NCI-H187 treated with DMSO at 0.1 percent for 48 hours (cell line): Measurements from ENCODE around the gene CDKL5.

Experiments used
- DNase-seq: peaks from one replicate; lab custom pipeline; 2025; lab: John Stamatoyannopoulos, UW

The CDKL5 gene

DNA sequence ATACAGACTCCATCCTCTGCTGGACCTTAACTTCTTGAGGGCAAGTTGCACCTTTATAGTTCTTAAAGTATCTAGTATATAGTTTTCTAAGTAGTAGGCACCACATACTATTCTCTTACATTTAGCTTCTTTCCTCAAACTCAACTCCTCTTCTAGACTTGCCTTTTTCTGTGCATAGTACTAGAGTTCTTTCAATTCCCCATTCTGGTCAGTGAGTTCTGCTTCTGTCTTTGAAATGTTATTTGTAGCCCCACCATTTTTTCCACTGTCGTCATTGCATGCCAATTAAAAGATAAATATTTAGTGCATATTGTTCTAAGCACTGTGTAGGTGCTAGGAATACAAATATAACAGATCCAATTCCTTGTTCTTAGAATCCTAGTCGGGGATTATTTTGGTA, 31.6 kb downstream of the CDKL5 start:
- DNase-seq: no peak

DNA sequence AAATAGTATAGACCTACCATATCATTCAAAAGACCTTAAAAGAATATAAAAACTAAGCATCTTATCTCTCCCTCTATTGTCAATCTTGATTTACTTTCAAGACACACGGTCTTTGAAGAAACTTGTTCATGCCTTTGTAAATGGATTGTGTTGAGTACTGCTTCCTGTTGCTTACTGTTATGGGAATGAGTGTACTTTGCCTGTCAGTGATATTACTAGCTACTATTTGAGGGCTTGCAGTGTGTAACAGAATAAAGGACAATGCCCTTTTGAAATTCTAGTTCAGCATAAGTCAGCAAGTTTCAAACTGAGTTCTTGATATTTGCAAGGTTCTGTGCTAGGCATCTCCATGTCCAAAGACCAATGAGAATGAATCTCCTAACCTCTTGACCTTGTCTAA, 36.0 kb downstream of the CDKL5 start:
- DNase-seq: no peak

DNA sequence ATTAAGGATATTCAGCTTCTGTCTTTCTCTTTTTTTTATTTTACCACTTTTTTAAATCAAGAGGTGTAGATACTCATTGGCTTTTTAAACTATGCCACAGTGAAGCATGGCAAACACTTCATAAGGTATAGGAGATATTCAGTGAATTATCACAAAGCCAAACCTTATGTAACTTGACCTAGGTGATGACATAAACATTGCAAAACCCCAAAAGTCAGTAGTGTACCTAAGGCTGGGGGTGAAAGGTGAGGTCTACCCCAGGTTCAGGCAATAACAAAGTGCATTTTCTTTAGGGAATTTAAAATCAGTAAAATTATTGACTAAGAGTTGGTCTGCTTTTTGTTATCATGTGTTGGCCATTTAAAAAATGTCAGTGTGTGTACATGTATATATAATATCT, 39.1 kb downstream of the CDKL5 start:
- DNase-seq: no peak

DNA sequence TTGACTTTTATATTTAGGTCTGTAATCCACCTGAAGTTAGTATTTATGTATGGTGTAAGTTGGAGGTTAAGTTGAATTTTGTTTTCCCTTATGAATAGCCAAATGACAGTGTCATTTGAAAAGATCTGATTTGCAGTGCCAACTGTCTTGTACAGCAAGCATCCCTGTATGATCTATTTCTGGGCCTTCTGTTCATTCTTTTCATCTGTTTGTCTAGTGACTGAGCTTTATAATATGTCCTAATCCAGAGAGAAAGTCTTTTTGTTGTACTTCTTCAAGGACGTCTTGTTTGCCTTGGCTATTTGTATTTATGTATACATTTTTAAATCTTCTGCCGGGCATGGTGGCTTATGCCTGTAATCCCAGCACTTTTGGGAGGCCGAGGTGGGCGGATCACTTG, 39.6 kb downstream of the CDKL5 start:
- no peak for DNase-seq

DNA sequence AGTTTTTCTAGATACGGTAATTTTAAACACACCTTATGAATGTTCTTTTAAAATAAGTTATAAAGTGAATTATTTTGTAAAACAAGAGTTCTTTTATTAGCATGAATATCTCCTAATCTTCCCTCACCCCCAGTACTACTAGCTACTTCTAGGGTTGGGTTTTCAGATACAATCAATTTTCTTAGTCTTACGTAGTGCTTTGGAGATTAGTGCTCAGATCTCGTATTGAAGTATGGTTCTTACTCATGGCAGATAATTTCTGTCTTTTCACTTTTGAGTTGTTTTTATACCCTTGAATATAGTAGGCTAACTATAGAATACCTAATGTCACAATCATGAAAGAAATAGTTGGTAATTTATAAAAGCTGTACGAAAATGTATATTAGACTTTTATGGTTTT, 43.2 kb downstream of the CDKL5 start:
- DNase-seq: no peak

DNA sequence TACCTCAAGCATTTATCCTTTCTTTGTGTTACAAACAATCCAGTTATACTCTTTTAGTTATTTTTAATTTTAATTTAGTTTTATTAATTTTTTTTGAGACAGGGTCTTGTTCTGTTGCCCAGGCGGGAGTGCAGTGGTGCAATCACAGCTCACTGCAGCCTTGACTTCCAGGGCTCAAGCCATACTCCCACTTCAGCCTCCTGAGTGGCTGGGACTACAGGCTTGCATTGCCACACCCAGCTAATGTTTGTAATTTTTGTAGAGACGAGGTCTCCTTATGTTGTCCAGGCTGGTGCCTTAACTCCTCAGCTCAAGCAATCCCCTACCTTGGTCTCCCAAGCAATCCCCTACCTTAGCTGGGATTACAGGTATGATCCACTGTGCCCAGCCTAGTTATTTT, 45.9 kb downstream of the CDKL5 start:
- no peak for DNase-seq

DNA sequence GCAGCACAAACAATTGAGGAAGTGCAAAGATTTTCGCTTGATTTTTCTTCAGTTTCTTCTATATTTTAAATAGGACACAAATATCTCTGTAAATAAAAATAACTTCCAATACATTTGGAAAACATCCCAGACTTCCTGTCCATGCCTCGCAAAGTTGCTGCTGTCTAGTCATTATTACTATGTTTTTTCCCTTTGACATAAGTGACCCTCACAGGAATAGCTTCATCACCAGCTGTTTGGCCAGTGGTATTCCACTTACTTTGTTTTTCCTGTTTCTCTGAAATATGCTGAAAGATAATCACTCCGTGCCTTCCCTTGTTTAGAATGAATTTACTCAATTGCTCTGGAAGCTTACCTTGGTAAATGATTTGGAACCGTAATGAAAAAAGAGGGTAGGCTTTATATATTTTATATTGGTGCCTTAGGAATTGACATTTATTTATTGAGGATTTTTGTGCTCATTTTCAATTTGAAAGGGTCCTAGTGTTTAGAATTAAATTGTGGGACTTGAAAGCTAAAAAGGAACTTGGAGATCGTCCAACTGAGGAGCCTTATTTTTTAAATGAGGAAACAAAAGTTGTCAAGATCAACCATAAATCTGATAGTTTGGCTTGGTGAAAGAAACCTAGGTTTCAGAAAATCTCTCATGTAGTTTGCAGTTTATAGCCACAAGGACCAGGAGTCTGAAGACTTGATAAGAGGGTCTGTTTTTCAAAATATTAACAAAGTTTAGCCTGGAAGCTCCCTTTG, 65.6 kb downstream of the CDKL5 start:
- DNase-seq: no peak

DNA sequence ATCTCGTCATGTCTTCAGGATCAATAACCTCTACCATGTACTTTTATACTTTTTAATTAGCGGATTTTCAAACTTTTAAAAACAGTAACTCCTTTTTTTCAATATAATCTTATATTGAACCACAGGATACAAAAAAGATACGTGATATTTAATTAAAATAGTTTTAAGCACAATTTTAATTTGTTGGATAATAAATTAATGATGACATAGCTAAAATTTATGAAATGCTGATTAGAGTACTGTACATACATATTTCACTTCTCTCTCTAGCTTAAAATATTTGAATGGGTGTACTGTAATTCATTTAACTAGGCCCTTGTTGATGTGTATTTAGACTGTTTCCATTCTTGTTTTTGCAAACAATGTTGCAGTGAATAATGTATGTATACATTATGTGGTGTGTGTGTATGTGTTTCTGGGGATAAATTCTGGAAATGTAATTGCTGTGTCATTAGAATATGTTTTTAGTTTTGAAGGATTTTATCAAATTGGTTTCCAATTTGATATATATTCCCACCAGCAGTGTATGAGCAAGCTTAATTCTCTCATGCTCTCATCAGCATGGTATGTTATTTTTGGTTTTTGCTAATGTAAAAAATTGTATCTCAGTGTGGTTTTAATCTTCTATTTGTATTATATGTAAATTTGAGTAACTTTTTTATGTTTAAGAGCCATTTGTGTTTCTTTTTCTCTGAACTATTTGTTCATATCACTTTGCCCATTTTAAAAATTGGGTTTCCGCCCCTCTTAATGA, 66.4 kb downstream of the CDKL5 start:
- no peak for DNase-seq

DNA sequence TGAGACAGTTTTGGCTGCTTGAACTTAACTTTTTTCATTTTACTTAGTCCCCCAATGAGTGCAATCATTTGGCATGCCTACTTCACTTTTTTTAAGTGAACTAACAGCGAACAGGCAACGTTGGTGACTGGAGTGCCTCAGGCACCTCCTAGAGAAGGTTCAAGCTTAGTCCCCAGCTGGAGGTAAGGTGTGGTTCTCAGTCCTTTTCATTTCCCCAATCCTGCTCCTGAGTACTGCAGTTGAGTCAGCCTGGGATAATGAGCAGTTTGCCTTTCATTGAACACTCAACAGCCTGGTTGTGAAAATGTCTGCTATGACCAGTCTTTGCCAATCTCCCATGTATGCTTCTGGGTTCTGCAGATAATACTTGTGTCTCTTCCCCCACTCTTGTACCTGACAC, 109.5 kb downstream of the CDKL5 start:
- no peak for DNase-seq

DNA sequence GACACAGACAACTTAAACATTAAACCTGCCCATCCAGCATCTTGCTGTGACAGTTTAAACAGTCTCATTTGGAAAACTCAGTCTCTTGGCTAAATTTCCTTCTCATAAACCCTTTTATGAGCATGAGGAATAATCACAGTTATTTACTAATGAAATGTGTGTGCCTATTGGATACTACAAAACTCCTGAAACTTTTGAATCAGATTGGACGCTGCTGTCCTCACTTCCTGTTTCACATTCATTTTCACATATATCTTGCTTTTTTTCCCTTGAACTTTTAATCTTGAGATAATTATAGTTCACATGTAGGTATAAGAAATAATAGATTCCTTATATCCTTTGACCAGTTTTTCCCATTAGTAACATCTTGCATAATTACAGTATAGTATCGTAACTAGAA, 111.7 kb downstream of the CDKL5 start:
- DNase-seq: no peak

DNA sequence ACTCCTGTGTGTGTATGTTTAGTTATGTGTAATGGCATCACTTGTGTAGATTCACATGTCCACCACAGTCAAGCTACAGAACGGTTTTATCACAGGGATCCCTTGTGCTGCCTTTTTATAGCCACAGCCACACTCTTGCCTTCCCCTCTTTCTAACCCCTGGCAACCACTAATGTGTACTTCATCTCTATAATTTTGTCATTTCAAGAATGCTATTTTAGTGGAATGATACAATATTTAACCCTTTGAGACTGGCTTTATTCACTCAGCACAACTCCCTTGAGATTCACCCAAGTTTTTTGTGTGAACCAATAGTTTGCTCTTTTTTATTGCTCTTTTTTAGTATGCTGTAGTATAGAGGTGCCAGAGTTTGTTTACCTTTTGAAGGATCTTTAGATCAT, 112.1 kb downstream of the CDKL5 start:
- no peak for DNase-seq

DNA sequence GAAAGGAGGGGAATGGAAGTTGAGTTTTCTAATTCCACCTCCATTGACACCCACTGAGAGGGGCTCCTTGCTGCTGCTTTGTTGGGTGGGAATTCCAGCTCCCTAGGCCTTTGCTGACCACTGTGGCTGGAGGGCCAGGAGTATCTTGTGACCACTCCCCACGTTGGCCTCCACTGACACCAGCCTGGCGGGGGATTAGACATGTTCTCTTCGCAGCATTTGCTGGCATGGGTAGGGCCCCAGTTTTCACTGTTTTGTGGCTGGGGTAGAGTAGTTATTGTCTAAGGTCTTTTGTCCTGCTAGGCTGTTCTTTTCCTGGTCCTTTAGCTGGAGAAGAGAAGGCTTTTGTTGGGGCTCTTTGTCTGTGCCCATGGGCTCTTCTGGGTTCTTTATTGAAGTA, 116.7 kb downstream of the CDKL5 start:
- DNase-seq: no peak

DNA sequence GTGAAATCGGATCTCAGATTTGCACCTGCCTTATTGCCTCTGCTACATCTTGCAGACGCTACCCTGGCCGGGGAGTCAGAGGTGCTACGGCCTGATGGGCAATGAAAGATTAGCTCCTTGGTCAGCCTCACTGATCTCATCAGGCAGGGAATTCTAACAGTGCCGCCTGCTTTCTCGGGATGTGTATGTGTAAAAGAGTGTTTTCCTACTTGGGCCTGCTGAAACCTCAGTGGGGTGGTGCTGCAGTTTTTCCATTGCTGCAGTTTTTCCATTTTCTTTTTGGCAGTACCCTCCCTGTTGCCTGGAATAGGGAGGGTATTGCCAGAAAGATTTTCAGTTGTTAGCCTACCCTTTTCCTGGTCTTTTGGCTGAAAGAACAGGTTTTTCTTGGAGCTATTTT, 117.5 kb downstream of the CDKL5 start:
- no peak for DNase-seq

DNA sequence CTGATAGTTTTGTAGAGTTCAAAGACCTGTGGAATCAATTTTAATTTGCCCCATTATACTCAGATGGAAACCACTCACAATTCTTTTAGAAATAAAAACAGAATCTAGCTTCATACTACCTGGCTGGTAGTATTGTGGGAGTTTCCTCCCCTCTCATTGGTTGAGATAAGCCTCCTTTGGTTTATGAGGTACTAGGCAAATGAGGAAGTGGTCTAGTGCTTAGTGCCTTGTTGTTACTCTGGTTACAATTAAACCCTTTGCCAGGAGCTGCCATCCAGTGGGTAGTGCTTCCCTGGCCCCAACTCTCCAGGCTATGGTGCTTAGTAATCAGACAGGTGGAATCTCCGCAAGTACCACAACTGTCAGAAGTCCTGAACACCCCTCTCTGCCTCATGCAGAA, 118.3 kb downstream of the CDKL5 start:
- no peak for DNase-seq

DNA sequence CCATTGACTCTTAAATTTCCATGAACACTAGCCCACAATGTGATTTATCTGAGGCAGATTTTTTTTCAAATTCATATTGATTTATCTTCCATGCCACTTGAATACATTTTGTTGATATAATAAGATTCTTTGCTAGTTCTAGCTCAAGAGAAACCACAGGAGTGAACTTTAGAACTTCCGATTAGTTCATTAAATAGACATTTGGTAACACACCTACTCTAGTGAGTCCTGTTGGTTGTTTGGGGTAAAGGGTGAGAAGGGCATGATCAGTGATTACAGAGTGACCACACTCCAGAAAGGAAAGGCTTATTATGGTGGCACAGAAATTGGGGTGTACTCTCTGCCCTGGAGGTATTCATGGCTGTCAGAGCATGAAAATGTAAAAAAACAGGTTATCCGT, 120.4 kb downstream of the CDKL5 start:
- no peak for DNase-seq

DNA sequence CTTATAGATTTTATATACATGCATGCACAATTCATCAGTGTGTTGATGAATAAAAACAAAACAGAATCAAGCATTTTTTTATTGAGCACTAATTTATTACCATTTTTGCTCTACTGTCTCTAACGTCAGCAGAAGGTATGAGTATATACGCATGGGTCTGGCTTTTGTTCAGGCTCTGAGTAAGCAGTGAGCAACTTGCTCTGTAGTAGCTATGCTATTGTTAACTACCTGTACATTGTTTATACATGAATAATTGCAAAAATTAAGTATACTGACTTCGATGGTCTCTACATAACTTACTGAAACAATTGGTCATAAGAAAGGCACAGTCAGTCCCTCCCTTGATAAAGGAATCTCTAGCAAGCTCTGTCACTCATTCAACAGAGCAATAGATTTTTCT, 123.6 kb downstream of the CDKL5 start:
- no peak for DNase-seq

DNA sequence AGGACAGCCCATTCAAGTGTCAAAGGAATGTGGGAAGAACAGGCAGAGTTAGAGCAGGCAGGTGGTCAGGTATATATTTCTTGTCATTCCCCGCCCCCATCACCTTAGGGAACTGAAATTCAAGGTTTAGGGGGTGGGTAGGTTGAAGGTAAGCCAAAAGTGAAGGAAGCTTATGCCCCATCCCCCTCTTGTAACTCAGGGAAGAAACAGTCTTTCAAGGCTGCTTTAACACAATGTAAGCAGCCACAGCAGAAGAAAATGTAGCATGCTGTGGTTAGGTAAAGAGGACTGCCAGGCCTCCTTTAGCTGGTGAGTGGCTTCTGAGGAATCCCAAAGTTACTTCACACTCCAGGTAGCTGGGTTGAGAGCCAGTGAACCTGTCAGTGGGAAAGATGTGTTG, 124.2 kb downstream of the CDKL5 start:
- DNase-seq: no peak

DNA sequence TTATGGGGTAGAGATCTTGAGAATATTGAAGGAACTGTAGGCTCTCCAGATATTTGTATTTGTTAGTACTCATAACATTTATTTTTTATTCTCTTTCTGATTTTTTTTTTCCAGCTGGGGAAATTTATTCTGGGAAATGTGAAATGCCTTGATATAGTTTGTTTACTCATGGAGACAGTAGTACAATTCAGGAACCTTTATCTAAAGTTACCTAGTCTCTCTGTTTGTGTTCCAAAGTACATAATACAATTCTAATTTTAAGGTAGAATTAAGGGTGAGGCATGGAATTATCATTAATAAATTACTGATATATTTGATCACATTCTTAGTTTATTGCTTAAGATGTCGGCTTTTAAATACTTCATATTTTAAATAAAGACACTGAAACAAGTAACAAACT, 132.5 kb downstream of the CDKL5 start:
- no peak for DNase-seq

DNA sequence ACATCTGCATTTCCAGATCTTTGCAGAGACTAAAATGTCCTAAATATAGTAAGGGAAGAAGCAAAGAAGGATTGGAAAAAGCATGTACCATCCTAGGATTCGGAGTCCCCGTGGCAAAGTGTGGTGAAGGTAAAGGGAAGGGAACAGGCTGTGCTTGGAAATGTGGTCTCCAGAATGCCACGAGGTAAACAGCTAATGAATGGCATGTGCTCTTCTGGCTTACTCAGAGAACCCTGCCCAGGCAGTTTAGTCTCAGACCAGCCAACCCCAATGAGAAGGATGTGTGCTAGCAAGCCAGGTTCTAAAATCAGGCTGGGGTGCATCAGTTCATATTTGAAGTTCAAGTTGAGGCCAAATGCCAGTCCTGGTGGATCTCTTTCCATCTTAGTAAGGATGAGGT, 133.4 kb downstream of the CDKL5 start:
- no peak for DNase-seq

DNA sequence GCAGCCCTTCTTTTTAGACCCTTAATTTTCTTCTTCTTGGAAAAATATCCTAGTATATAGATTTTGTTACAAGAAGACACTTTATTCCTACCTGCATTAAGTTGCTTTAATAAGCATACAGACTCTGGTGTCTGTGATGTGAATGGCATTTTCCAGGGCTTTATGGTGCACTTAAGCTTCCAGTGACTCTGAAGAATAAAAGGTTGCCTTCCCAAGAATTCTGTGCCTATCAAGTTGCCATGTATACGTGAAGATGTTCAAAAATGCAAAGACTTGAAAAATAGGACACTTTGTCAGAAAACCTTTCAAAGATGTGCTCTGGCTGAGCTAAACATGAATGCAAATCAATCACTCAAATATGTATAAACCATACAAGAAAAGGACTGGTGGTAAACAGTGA, 135.6 kb downstream of the CDKL5 start:
- DNase-seq: no peak

DNA sequence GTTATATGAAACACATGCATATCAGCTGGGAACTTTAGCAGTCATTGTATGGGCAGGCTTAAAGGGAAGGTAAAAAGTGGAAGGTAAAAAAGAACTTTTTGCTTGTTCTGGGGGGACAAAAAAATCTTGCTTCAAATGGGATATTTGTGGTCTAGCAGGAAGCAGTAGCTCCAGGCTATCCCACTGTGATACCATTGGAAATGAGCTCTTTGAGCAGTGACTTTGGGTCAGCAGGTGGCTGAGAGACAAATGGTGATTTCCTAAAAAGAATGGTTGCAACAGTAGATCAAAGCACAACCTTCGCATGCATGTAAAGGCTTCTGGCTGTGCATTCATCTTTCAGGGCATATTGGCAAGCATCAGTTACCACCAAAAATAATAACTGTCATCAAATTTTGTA, 140.3 kb downstream of the CDKL5 start:
- DNase-seq: no peak

DNA sequence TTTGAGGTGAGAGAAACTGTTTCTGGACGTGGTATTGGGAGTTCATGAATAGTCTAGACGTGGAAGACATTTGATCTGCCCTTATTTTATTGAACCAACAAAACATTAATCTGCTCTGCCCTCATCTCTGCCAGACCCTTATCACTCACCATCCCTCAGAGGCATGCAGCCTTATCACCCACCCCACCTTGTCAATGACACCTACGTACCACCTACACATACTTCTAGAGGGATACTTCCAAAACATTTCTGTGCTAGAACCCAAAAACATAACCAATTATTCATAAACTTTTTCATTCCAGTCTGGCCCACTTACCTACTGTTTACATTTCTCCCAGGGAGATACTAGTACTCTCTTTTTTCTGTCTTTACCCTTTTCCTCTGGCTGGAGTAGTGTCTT, 141.3 kb downstream of the CDKL5 start:
- DNase-seq: no peak

DNA sequence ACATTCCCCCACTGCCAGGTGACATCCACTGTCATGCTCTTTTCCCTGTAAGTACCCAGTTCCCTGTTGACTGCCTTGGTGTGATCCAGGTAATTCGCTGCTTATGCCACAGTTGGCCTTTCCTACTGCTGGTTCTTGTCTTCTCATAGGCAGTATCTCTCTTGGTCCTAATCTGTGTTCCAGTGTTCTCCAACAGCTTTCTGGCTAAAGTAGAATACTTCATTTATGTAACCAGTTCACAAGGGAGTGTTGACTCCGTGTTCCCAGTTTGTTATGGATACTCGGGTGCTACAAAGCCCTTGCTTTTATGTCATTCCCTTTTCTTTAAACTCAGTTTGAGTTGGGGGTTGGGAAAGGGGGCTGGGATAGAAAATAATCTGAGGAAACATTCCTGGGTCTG, 148.1 kb downstream of the CDKL5 start:
- DNase-seq: no peak

DNA sequence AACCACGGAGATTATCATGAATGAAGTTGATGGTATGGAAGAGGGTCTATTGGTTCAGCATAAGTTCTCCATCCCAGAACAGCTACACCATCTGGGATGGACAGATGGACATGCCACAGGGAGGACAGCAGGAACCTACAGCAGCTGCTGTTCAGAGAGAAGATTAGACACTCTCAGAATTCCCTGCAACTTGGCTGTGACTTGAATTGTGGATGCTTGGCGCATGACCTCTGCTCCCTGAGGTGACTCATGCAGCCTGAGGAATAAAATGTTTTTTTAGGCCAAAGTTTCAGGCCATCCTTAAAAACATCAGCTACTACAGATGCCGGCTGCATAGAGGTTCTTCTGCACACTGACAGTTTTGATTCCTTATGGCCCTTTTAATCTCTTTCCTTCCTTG, 149.2 kb downstream of the CDKL5 start:
- DNase-seq: no peak
